Epidermal melanocyte (primary cell): Measurements from ENCODE around the gene HMOX1.

Source experiments
- DNase-seq: peaks from one replicate; pipeline ENCODE4 v3.0.0; 2011; ENCODE audit warnings: low spot score; ENCODE audit not compliant: insufficient read length

HMOX1 gene

GRCh38 chr22:35380537-35381423 is at the start of gene HMOX1:
HMOX1 (plus strand) TSS chr22:35381096; CDS start chr22:35381174, 78 bp downstream.
- peak; percentile 92 for DNase-seq

GRCh38 chr22:35332278-35332677 is 48.6 kb upstream of the HMOX1 start:
- DNase-seq, result no peak

- DNase-seq, result no peak
Measured at GRCh38 chr22:35333220-35333619, 47.7 kb upstream of the HMOX1 start.

- no peak for DNase-seq
Measured at GRCh38 chr22:35334004-35334403, 46.9 kb upstream of the HMOX1 start.

- no peak for DNase-seq
Measured at GRCh38 chr22:35335468-35335867, 45.4 kb upstream of the HMOX1 start.

GRCh38 chr22:35335936-35336781 is 44.7 kb upstream of the HMOX1 start:
- no peak for DNase-seq

- no peak for DNase-seq
Measured at GRCh38 chr22:35337932-35338331, 43.0 kb upstream of the HMOX1 start.

GRCh38 chr22:35341090-35341874 is 39.6 kb upstream of the HMOX1 start:
- DNase-seq, result no peak

- DNase-seq, result no peak
Measured at GRCh38 chr22:35342390-35342789, 38.5 kb upstream of the HMOX1 start.

GRCh38 chr22:35343664-35344550 is 37.0 kb upstream of the HMOX1 start:
- DNase-seq, result no peak

GRCh38 chr22:35344956-35345690 is 35.8 kb upstream of the HMOX1 start:
- DNase-seq, result no peak

GRCh38 chr22:35345808-35346505 is 34.9 kb upstream of the HMOX1 start:
- no peak for DNase-seq

- DNase-seq, result no peak
Measured at GRCh38 chr22:35346596-35347220, 34.2 kb upstream of the HMOX1 start.

- DNase-seq, result no peak
Measured at GRCh38 chr22:35347462-35347861, 33.4 kb upstream of the HMOX1 start.

GRCh38 chr22:35348026-35348590 is 32.8 kb upstream of the HMOX1 start:
- no peak for DNase-seq

- no peak for DNase-seq
Measured at GRCh38 chr22:35348703-35349102, 32.2 kb upstream of the HMOX1 start.

- no peak for DNase-seq
Measured at GRCh38 chr22:35349368-35349703, 31.6 kb upstream of the HMOX1 start.

- no peak for DNase-seq
Measured at GRCh38 chr22:35349704-35350538, 31.0 kb upstream of the HMOX1 start.
